ENCODE data around the gene OR52N1. TPM values are rescaled to one million over a fixed set of nuclear protein-coding genes. Genes with fewer than 3 reads are reported as not detected.

OR52N1 gene
- total and polyA plus RNA-seq, 2 experiments from 2014 or later: not detected

DNA sequence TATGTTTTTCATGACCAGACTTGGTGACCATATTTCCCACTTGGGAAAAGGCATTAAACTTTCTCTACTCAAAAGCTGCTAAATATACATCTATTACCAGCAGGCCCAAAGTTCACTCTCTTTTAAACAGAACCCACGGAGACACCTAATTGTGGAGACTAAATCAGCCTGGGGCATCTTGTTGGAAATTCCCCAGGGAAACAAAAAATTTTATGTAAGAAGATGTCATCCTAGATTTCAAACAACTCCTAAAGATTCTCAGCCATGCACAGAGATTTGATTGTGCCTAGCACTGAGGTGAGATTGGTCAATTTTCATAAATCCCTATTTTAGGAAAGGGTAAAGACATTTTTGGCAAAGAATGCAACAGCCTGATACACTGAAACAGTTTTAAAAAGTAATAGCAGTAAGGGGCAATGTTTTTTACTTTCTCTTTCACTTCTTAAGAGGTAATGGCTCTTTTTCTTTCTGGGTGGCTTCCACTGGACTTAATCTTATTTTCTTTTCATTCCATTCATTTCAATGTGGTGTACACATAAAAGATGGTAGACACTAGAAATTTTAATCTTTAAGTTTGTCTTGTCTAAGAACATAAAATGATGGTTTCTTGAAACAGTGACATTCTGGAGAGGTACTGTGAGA is 27.3 kb upstream of the OR52N1 start:
- ATAC-seq: no peak
- no peak for DNase-seq (ENCODE audit: low spot score)
- no peak overlapping the region for H3K4me3 ChIP-seq
- no peaks in the 10 kb centered on the region for H3K36me3 ChIP-seq (ENCODE audit: insufficient read depth)
- no peaks in the 10 kb centered on the region for H3K27me3 ChIP-seq (ENCODE audit: insufficient read depth)
- H3F3A ChIP-seq (replicated peaks; ENCODE audit: low read depth): no peaks in the 10 kb centered on the region
- no peaks in the 10 kb centered on the region for H3K36me3 Mint-ChIP-seq (ENCODE audit: low read depth)
- H3K79me2 ChIP-seq (replicated peaks; ENCODE audit: insufficient read depth): no peaks in the 10 kb centered on the region
- H2AFZ ChIP-seq: no peak overlapping the region
- H3K27ac ChIP-seq (ENCODE audit: low read depth): no peak overlapping the region
- H3K4me3 Mint-ChIP-seq: no peak overlapping the region
- no peak overlapping the region for H3K27ac Mint-ChIP-seq
- H3K4me1 Mint-ChIP-seq: peaks cover 7% of the 10 kb centered on the region; the same call in 2 of the 3 replicates
- no peak for TF ChIP-seq POLR2AphosphoS5 (IDR thresholded peaks at IDR 0.05; ENCODE audit: low read depth)
- TF ChIP-seq REST (IDR thresholded peaks at IDR 0.05; ENCODE audit: unreplicated experiment): no peak
- no peak for TF ChIP-seq EZH2 (IDR thresholded peaks at IDR 0.05; ENCODE audit: low read depth, unreplicated experiment)
- TF ChIP-seq STAT1 (IDR thresholded peaks at IDR 0.05; ENCODE audit: unreplicated experiment): no peak
- TF ChIP-seq CTCF (conservative IDR thresholded peaks at IDR 0.05; ENCODE audit: low read depth in 2 of 2): no peak
- TF ChIP-seq CREB1 (CRISPR knock-in tag; IDR thresholded peaks at IDR 0.05; ENCODE audit: low read depth): no peak
- TF ChIP-seq, protein P1, sequence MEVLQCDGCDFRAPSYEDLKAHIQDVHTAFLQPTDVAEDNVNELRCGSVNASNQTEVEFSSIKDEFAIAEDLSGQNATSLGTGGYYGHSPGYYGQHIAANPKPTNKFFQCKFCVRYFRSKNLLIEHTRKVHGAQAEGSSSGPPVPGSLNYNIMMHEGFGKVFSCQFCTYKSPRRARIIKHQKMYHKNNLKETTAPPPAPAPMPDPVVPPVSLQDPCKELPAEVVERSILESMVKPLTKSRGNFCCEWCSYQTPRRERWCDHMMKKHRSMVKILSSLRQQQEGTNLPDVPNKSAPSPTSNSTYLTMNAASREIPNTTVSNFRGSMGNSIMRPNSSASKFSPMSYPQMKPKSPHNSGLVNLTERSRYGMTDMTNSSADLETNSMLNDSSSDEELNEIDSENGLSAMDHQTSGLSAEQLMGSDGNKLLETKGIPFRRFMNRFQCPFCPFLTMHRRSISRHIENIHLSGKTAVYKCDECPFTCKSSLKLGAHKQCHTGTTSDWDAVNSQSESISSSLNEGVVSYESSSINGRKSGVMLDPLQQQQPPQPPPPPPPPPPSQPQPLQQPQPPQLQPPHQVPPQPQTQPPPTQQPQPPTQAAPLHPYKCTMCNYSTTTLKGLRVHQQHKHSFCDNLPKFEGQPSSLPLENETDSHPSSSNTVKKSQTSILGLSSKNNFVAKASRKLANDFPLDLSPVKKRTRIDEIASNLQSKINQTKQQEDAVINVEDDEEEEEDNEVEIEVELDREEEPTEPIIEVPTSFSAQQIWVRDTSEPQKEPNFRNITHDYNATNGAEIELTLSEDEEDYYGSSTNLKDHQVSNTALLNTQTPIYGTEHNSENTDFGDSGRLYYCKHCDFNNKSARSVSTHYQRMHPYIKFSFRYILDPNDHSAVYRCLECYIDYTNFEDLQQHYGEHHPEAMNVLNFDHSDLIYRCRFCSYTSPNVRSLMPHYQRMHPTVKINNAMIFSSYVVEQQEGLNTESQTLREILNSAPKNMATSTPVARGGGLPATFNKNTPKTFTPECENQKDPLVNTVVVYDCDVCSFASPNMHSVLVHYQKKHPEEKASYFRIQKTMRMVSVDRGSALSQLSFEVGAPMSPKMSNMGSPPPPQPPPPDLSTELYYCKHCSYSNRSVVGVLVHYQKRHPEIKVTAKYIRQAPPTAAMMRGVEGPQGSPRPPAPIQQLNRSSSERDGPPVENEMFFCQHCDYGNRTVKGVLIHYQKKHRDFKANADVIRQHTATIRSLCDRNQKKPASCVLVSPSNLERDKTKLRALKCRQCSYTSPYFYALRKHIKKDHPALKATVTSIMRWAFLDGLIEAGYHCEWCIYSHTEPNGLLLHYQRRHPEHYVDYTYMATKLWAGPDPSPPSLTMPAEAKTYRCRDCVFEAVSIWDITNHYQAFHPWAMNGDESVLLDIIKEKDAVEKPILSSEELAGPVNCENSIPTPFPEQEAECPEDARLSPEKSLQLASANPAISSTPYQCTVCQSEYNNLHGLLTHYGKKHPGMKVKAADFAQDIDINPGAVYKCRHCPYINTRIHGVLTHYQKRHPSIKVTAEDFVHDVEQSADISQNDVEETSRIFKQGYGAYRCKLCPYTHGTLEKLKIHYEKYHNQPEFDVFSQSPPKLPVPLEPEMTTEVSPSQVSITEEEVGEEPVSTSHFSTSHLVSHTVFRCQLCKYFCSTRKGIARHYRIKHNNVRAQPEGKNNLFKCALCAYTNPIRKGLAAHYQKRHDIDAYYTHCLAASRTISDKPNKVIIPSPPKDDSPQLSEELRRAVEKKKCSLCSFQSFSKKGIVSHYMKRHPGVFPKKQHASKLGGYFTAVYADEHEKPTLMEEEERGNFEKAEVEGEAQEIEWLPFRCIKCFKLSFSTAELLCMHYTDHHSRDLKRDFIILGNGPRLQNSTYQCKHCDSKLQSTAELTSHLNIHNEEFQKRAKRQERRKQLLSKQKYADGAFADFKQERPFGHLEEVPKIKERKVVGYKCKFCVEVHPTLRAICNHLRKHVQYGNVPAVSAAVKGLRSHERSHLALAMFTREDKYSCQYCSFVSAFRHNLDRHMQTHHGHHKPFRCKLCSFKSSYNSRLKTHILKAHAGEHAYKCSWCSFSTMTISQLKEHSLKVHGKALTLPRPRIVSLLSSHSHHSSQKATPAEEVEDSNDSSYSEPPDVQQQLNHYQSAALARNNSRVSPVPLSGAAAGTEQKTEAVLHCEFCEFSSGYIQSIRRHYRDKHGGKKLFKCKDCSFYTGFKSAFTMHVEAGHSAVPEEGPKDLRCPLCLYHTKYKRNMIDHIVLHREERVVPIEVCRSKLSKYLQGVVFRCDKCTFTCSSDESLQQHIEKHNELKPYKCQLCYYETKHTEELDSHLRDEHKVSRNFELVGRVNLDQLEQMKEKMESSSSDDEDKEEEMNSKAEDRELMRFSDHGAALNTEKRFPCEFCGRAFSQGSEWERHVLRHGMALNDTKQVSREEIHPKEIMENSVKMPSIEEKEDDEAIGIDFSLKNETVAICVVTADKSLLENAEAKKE (CRISPR knock-in tag; IDR thresholded peaks at IDR 0.05): no peak
- no peak for TF ChIP-seq NANOG (IDR thresholded peaks at IDR 0.05; ENCODE audit: borderline replicate concordance)
- TF ChIP-seq, protein P2, sequence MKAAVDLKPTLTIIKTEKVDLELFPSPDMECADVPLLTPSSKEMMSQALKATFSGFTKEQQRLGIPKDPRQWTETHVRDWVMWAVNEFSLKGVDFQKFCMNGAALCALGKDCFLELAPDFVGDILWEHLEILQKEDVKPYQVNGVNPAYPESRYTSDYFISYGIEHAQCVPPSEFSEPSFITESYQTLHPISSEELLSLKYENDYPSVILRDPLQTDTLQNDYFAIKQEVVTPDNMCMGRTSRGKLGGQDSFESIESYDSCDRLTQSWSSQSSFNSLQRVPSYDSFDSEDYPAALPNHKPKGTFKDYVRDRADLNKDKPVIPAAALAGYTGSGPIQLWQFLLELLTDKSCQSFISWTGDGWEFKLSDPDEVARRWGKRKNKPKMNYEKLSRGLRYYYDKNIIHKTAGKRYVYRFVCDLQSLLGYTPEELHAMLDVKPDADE (IDR thresholded peaks at IDR 0.05): no peak
- TF ChIP-seq ZNF331 (CRISPR knock-in tag; IDR thresholded peaks at IDR 0.05; ENCODE audit: low read depth): no peak
- TF ChIP-seq JUNB (IDR thresholded peaks at IDR 0.05; ENCODE audit: unreplicated experiment): no peak
- TF ChIP-seq ZNF114 (CRISPR knock-in tag; IDR thresholded peaks at IDR 0.05): no peak
- TF ChIP-seq EZH2phosphoT487 (IDR thresholded peaks at IDR 0.05; ENCODE audit: unreplicated experiment): no peak
- H3K4me1 ChIP-seq (ENCODE audit: insufficient read depth): peaks cover 8% of the 10 kb centered on the region; the same call in 1 of the 2 replicates
- no peaks in the 10 kb centered on the region for H3K27me3 Mint-ChIP-seq (ENCODE audit: insufficient read depth, low read depth, poor library complexity)
- no peaks in the 10 kb centered on the region for H4K20me1 ChIP-seq (replicated peaks; ENCODE audit: insufficient read depth)
- H3K9me2 ChIP-seq (ENCODE audit: insufficient read depth): no peaks in the 10 kb centered on the region; the same call in 1 of the 2 replicates
- no peaks in the 10 kb centered on the region for H3K9me3 Mint-ChIP-seq
- no peak overlapping the region for H3K4me2 ChIP-seq

Data from GM23338 (cell line).